OCI-LY1 (cell line): Measurements from ENCODE around the gene CPXM2.

ENCODE experiments used
- H2AFZ ChIP-seq: fragments of 200-600 bp; sonication (generic), shearing (Covaris generic); 2 replicates; pipeline ENCODE4 v1.6.0; 2014; ENCODE audit warnings: antibody characterized with exemption, mild to moderate bottlenecking, low read length
- H3F3A ChIP-seq: fragments of 200-600 bp; sonication (generic), shearing (Covaris generic); 2 replicates; pipeline ENCODE4 v1.6.0; 2014; ENCODE audit warnings: mild to moderate bottlenecking, antibody characterized with exemption, low read length, moderate library complexity; ENCODE audit not compliant: insufficient read depth
- H3K27ac ChIP-seq: fragments of 200-600 bp; sonication (generic); 2 replicates; pipeline ENCODE4 v1.5.1; 2014; ENCODE audit warnings: low read length, mixed run types, mild to moderate bottlenecking, low read depth; ENCODE audit not compliant: poor library complexity, severe bottlenecking
- H3K27me3 ChIP-seq: fragments of 200-600 bp; sonication (generic); 2 replicates; pipeline ENCODE4 v1.6.0; 2014; ENCODE audit warnings: antibody characterized with exemption, mild to moderate bottlenecking, low read length, moderate library complexity; ENCODE audit not compliant: insufficient read depth
- H3K36me3 ChIP-seq: fragments of 200-600 bp; sonication (generic); 2 replicates; pipeline ENCODE4 v1.6.1; 2014; ENCODE audit warnings: mild to moderate bottlenecking, antibody characterized with exemption, low read length, moderate library complexity, mixed read lengths; ENCODE audit not compliant: insufficient read depth
- H3K4me1 ChIP-seq: fragments of 200-600 bp; sonication (generic); 2 replicates; pipeline ENCODE4 v1.5.1; 2014; ENCODE audit warnings: mild to moderate bottlenecking, low read length, moderate library complexity; ENCODE audit not compliant: insufficient read depth, severe bottlenecking
- H3K4me2 ChIP-seq: fragments of 200-600 bp; sonication (generic), shearing (Covaris generic); 2 replicates; pipeline ENCODE4 v1.6.1; 2014; ENCODE audit warnings: low read length
- H3K4me3 ChIP-seq: fragments of 200-600 bp; sonication (generic); 2 replicates; pipeline ENCODE4 v1.5.1; 2014; ENCODE audit warnings: low read length, low read depth, mild to moderate bottlenecking, mixed read lengths; ENCODE audit not compliant: poor library complexity, severe bottlenecking
- H3K79me2 ChIP-seq: fragments of 200-600 bp; shearing (Covaris generic); 2 replicates; pipeline ENCODE4 v1.6.1; 2016; ENCODE audit warnings: mixed run types, low read length, mixed read lengths; ENCODE audit not compliant: insufficient read depth
- H3K9ac ChIP-seq: fragments of 200-600 bp; sonication (generic), shearing (Covaris generic); 2 replicates; pipeline ENCODE4 v1.6.1; 2014; ENCODE audit warnings: mild to moderate bottlenecking, low read length, mixed read lengths
- H3K9me2 ChIP-seq: fragments of 200-600 bp; sonication (generic), shearing (Covaris generic); 2 replicates; pipeline ENCODE4 v1.6.1; 2014; ENCODE audit warnings: low read depth, mild to moderate bottlenecking, low read length, mixed read lengths
- H3K9me3 ChIP-seq: fragments of 200-600 bp; shearing (Covaris generic); 2 replicates; pipeline ENCODE4 v1.6.1; 2014; ENCODE audit warnings: low read length, mixed read lengths
- H4K20me1 ChIP-seq: fragments of 200-600 bp; sonication (generic), shearing (Covaris generic); 2 replicates; pipeline ENCODE4 v1.6.0; 2016; ENCODE audit warnings: mild to moderate bottlenecking, low read length; ENCODE audit not compliant: insufficient read depth
- EZH2 ChIP-seq: fragments of 200-600 bp; sonication (generic), shearing (Covaris generic); IDR thresholded peaks from 2 replicates; pipeline ENCODE4 v1.8.0; 2017; ENCODE audit warnings: borderline replicate concordance, mixed run types, mild to moderate bottlenecking, antibody characterized with exemption, low read length, moderate library complexity, mixed read lengths
- TF ChIP-seq, protein P1 (sequence below): fragments of 200-600 bp; sonication (generic), shearing (Covaris generic); IDR thresholded peaks from 2 replicates; pipeline ENCODE4 v1.5.1; 2017; ENCODE audit warnings: mild to moderate bottlenecking, antibody characterized with exemption, low read length, moderate library complexity, mixed read lengths

The CPXM2 gene

DNA sequence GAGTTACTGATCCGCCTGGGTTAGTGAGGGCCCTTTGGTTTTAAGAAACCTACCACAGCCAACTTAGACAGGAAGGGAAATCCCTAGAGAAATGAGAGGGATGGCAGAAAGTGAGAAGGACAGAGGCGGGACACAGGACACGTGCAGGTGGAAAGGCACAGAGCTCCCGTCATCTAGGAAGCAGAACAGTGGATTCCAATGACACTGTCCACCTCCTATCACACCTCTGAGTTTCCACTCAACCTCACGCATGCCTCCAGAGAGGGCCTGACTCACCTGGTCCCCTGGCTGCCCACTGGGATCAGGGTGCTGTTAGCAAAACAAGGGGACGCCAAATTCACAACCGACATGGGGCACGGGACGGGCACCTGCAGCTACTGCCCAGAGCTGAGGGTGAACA, 26.3 kb downstream of the CPXM2 start:
- H3K4me3 ChIP-seq, result no peak overlapping the region
- no peak overlapping the region for H2AFZ ChIP-seq
- no peak overlapping the region for H3K27ac ChIP-seq
- peaks cover 5% of the 10 kb centered on the region for H3K27me3 ChIP-seq
- no peaks in the 10 kb centered on the region for H3K9me3 ChIP-seq
- no peaks in the 10 kb centered on the region for H3K4me1 ChIP-seq
- TF ChIP-seq, protein P1, sequence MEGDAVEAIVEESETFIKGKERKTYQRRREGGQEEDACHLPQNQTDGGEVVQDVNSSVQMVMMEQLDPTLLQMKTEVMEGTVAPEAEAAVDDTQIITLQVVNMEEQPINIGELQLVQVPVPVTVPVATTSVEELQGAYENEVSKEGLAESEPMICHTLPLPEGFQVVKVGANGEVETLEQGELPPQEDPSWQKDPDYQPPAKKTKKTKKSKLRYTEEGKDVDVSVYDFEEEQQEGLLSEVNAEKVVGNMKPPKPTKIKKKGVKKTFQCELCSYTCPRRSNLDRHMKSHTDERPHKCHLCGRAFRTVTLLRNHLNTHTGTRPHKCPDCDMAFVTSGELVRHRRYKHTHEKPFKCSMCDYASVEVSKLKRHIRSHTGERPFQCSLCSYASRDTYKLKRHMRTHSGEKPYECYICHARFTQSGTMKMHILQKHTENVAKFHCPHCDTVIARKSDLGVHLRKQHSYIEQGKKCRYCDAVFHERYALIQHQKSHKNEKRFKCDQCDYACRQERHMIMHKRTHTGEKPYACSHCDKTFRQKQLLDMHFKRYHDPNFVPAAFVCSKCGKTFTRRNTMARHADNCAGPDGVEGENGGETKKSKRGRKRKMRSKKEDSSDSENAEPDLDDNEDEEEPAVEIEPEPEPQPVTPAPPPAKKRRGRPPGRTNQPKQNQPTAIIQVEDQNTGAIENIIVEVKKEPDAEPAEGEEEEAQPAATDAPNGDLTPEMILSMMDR, result no peak
- no peak for TF ChIP-seq EZH2
- no peak overlapping the region for H3K9ac ChIP-seq
- H3K36me3 ChIP-seq, result no peaks in the 10 kb centered on the region
- H4K20me1 ChIP-seq, result no peaks in the 10 kb centered on the region
- no peak overlapping the region for H3K4me2 ChIP-seq
- H3K9me2 ChIP-seq, result no peaks in the 10 kb centered on the region
- H3K79me2 ChIP-seq, result no peaks in the 10 kb centered on the region
- H3F3A ChIP-seq, result no peaks in the 10 kb centered on the region

DNA sequence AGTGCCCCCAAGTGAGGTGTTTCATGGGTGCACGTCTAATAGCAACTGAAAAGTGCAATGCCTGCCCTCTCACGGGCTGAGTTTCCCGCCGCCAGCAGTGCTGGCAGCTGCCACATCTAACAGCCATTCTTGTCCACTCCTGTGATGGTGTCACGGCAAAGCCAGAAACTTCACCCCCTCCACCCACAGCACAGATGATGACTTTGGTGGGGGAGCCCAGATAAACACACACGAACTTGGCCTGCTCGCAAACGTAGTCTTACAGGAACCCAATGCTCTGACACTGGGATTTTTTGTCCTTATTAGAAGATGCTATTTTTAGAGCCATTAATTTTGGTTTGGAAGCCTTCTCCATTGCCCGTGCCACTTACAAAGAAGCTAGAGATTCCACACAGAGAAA, 26.7 kb downstream of the CPXM2 start:
- no peak overlapping the region for H3K9ac ChIP-seq
- no peaks in the 10 kb centered on the region for H3K36me3 ChIP-seq
- no peaks in the 10 kb centered on the region for H3K9me2 ChIP-seq
- H3K79me2 ChIP-seq, result no peaks in the 10 kb centered on the region
- H3K4me1 ChIP-seq, result no peaks in the 10 kb centered on the region
- peaks cover 5% of the 10 kb centered on the region for H3K27me3 ChIP-seq
- no peak overlapping the region for H3K27ac ChIP-seq
- H3K4me2 ChIP-seq, result no peak overlapping the region
- no peak overlapping the region for H2AFZ ChIP-seq
- H3K4me3 ChIP-seq, result no peak overlapping the region
- H3K9me3 ChIP-seq, result no peaks in the 10 kb centered on the region
- H4K20me1 ChIP-seq, result no peaks in the 10 kb centered on the region
- TF ChIP-seq, protein P1, result no peak
- no peak for TF ChIP-seq EZH2
- no peaks in the 10 kb centered on the region for H3F3A ChIP-seq

DNA sequence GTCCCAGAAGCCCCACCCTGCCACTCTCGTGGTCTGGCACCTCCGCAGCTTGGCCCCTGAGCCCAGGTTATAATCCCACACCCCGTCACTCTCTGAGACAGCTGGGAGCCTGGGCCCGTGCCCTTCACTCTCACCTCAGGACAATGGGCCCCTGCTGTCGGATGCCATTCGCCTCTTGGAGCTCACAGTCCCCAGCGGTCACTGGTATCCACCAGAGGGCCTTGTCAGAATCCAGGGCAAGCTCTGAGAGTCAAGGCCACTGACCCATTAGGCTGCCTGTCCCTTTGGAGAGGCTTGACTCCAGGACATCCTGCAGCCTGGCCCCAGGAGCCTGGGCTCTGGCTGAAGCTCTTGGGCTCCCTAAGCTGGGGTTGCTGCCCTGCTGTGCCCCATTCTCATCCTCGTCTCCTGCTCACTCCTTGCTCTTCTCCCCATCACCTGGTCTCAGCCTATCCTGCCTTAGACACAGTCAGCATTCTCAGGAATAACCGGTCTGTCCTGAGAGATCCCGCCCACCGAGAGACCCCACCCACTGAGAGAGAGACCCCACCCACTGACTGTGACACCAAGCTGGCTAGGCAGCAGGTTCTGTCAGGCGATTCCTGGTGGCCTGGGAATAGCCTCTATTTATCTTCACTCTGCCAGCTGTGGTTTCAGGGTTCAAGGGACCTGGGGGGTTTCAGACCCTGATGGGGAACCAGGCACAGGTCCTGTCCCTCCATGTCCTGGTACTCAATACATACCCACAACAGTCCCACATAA, 27.7 kb downstream of the CPXM2 start:
- no peaks in the 10 kb centered on the region for H3F3A ChIP-seq
- H3K9me3 ChIP-seq, result no peaks in the 10 kb centered on the region
- no peak for TF ChIP-seq EZH2
- TF ChIP-seq, protein P1, result no peak
- H3K4me1 ChIP-seq, result no peaks in the 10 kb centered on the region
- H3K27me3 ChIP-seq, result peaks cover 5% of the 10 kb centered on the region
- H4K20me1 ChIP-seq, result no peaks in the 10 kb centered on the region
- H2AFZ ChIP-seq, result no peak overlapping the region
- H3K9ac ChIP-seq, result no peak overlapping the region
- no peak overlapping the region for H3K27ac ChIP-seq
- no peaks in the 10 kb centered on the region for H3K79me2 ChIP-seq
- H3K36me3 ChIP-seq, result no peaks in the 10 kb centered on the region
- no peak overlapping the region for H3K4me3 ChIP-seq
- no peak overlapping the region for H3K4me2 ChIP-seq
- no peaks in the 10 kb centered on the region for H3K9me2 ChIP-seq
